NCI-H1048 (cell line): ENCODE data around the gene GDF2.

Source experiments
- DNase-seq: peaks from one replicate; lab custom pipeline; 2025; lab: John Stamatoyannopoulos, UW

Gene GDF2

GRCh38 chr10:47312663-47312995, 9.6 kb upstream of the GDF2 start:
- DNase-seq: no peak

DNA sequence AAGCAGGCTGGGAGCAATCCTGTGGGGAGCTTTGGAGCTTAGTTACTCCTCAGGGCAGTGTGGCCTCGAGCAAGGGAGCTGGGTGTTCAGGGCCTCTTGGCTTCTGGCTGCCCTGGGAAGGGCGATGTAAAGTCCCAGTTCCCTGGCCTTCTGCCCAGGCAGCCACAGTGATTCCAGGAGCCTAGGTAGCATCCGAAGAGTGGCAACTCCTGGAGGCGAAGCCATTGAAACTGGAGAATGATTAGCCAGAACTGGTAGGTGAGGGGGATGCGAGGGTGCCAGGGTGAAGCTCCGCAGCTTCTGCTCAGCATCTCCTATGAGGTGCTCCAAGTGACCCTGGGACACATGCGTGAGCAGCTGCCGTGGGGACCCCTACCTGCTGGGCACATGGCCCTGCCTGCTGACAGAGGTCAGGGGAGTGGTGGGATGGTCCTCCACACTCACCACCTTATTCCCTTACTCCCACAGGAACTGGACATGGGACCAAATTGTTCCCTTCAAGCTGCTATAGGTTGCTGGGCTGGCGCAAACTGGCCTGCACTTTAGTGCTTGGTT, 7.8 kb upstream of the GDF2 start:
- DNase-seq: no peak

DNA sequence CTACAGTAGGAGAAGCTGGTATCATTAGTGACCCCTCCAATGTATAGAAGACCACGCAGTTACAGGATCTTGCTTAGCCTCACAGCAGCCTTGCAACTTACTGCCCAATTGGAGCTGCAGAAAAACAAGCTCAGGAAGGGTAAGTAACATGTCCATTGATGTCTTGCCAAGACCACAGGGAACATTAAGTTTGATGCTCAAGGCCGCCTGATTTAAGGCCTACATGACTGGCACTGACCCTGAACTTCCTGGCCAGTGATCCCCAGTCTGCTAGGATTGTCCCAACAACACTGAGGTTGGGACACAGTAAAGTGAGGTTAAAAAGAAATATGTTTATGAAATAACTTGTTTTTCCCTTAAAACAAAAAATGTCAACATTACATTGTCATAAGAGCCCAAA, 6.8 kb upstream of the GDF2 start:
- no peak for DNase-seq

DNA sequence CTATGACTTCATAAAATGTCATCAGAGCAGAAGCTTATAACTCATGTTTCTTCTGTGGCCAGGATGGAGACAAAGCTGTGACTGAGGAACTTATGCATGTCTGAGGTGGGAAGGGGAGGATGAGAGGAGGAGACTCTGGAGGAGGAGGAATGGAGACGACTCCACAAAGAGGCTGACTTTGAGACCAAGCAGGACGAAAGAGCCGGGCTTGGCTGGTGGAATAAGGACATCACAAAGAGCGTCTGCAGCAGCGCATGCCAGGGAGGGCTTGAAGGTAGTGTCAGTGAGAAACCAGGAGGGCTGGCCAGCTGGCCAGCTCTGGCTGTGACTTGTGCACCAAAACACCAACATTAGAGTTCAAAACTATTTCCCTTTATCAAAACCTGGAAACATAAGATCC, 6.1 kb upstream of the GDF2 start:
- no peak for DNase-seq

DNA sequence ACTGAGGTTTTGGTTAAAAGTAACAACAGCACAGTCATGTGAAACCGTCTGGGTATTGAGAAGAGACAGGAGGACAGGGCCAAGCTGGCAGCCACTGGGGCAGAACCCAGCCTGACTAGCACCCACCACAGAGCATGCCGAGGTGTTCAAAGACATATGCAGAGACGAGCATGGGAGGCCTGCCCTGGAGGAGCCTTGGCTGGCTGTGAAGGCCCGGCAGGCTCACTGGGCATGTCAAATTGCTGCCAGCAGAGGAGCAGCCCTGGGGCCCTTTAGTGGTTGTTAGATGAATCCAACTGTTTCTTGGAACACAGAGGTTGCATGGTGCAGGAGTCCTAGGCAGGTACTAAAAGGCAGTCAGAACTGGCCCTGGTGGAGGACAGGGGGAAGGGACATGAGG, 5.0 kb upstream of the GDF2 start:
- DNase-seq: no peak

GRCh38 chr10:47318706-47319105, 3.5 kb upstream of the GDF2 start:
- DNase-seq: no peak

GRCh38 chr10:47319784-47320183, 2.5 kb upstream of the GDF2 start:
- no peak for DNase-seq

GRCh38 chr10:47320812-47321211, 1.4 kb upstream of the GDF2 start:
- no peak for DNase-seq

DNA sequence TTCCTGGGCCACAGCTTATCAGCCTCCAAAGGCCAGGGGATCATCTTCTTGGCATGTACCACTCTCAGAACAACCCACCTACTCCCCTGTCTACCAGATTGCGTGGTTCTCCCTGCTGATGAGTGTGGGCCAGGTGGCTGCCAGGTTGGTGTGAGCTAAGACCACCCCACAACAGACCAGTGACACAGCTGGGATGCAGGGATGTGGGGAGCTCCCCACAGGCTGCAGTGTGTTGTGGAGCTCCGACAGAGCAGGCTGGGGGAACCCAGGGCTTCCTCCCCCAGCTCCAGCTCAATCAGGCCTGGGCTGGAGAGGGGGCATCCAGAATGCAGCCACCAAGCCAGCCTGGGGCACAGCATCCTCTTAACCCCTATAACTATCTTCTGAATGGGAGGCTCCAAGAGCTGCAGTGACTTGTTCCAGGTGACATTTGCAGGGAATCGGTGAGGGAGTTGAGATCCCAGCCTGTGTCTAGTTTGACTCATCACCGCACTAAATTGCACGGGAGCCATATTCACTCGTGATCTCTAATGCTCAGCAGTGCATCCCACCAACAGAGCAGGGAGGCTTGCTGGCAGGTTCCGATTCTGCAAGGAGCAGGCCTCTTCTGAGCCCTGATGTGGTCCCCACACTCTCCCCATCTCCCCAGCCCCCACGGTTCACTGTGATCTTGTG, 596 bp upstream of the GDF2 start:
- no peak for DNase-seq

- no peak for DNase-seq
These were observed 833 bp downstream of the GDF2 start for GRCh38 chr10:47323087-47323486.

- no peak for DNase-seq
These were observed 1.5 kb downstream of the GDF2 start for GRCh38 chr10:47323636-47324296.

GRCh38 chr10:47325303-47326291, 3.3 kb downstream of the GDF2 start:
- no peak for DNase-seq

GRCh38 chr10:47326306-47326926, 4.2 kb downstream of the GDF2 start:
- DNase-seq: no peak

DNA sequence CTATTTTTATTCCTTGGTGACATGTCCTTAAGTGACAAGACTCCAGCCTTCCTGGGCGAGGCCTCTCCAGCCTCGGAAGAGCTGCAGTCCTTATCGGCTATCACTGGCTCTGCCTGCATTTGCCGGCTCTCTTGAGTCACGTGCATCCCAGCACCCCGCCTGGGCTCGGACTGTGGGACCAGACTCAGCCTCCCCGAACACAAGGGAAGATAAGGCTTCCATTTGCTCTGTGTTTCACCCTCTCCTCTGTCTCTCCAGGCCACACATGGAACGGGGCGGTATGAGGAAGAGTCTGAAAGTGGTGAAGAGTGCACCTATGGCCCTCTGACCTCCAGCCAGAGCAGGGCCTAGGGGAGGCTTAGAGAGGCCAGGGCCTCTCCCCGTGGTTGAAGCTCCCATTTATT, 4.7 kb downstream of the GDF2 start:
- DNase-seq: no peak

- DNase-seq: no peak
These were observed 7.6 kb downstream of the GDF2 start for GRCh38 chr10:47329855-47330254.

GRCh38 chr10:47330366-47330765, 8.1 kb downstream of the GDF2 start:
- DNase-seq: no peak

DNA sequence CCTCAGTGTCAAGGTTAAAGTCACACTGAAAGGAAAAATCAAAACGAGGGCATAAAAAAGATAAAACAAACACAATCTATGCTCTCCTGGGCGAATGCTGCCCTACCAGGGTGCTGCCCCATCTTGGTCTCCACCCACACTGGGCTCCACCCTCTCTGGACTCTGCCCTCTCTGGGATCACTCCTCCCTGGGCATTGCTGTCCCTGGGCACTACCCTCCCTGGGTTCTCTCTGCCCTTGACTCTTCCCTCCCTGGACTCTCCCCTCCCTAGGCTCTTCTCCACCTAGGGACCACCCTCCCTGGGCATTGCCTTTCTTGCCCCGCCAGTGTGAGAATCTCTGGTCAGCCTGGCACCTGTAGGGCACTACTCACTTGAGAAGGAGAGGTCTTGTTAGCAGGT, 8.6 kb downstream of the GDF2 start:
- DNase-seq: no peak

- no peak for DNase-seq
These were observed 9.2 kb downstream of the GDF2 start for GRCh38 chr10:47331491-47331890.

DNA sequence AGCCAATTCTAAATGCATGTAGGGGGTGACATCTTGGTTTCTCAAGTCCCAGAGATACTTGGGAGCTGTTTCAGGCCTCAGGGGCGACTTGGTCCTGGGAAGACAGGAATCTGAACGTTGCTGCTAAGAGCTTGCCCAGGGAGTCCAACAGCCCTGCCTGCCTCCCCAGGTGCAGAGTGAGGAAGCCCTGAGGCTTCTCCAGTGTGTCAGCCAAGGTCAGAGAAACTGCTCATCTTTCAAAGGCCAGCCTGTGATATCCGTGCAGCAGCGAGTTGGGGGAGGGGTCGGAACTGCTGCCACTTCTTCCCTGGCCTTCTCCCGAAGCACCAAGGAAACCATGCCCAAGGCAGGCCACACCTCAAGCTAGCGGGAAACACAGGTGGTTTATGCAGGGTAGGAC, 9.7 kb downstream of the GDF2 start:
- DNase-seq: no peak

DNA sequence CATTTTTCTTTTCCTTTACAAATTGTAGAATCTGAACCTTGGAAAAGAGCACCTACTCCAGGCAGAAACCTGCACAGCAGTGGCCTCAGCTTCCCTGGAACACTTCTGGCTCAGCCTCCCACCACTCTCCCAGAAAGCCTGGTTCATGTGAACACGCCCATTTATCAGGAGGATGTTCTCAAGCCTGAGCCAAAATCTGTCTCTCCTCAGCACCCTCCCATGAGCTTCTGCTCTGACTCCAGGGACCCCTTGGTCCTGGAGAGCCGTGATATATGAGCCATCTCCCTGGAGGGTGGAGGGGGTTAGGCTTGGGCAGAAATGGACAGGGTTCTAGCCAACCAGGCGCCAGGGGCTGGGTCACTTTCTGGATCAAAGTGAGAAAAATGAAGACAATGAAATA, 10.1 kb downstream of the GDF2 start:
- no peak for DNase-seq

DNA sequence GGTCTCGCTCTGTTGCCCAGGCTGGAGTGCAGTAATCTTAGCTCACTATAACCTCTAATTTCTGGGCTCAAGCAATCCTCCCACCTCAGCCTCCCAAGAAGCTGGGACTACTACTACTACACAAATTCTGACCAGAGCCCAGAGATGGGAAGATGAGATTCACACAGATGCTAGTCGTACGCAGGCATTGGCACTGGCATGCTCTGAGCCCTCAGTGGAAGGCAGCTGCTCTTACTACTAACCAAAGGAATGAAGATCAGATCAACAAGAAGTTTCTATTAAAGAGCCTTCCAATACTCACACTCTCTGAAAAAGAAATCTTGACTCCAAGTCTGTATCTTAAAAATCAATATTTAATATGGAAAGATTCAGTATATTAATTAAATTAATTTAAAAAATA, 10.7 kb downstream of the GDF2 start:
- no peak for DNase-seq

DNA sequence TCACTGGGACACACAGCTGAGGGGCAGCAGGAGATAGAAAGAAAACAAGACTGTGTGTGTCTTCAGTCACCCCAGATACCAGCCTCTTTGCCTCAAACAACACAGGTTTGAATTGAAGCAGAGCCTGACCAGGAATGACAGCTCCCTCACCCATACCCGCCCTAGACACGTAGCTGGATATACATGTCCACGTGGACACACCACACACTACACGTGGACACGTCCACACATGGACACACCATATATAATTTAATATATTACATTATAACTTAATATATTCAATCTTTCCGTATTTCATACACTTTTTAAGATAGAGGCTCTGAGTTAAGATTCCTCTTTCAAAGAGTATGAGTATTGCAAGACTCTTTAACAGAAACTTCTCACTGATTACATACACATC, 11.3 kb downstream of the GDF2 start:
- no peak for DNase-seq
